Keratinocyte (primary cell): ENCODE results near the gene RCVRN. TPM values are rescaled to one million over a fixed set of nuclear protein-coding genes. Genes with fewer than 3 reads are reported as not detected.

Experiments used
- DNase-seq: peaks from one replicate; pipeline ENCODE4 v3.0.0-alpha.2; 2011; ENCODE audit warnings: low read depth, missing footprints, low spot score
- FAIRE-seq: peaks from 2 replicates; lab custom pipeline; 2011; peaks lifted over from hg19 to GRCh38; lab: Jason Lieb, UNC
- H2AFZ ChIP-seq: 2 replicates; pipeline ENCODE4 v1.6.0; 2012; ENCODE audit warnings: low read length, control low read depth, inconsistent platforms; ENCODE audit not compliant: control insufficient read depth
- H3K27ac ChIP-seq: 2 replicates; pipeline ENCODE4 v1.5.1; 2011; ENCODE audit warnings: low read length; ENCODE audit not compliant: control insufficient read depth, insufficient read depth
- H3K27me3 ChIP-seq: 3 replicates; pipeline ENCODE4 v1.6.0; 2011; ENCODE audit warnings: low read length; ENCODE audit not compliant: control insufficient read depth, insufficient read depth; ENCODE audit errors: extremely low read depth
- H3K36me3 ChIP-seq, 2 experiments: 2 replicates in 1 of 2; 3 replicates in 1 of 2; pipeline ENCODE4 v1.5.1; 2011; ENCODE audit warnings: low read length in 2 of 2, mild to moderate bottlenecking in 1 of 2; ENCODE audit not compliant: control insufficient read depth in 2 of 2, insufficient read depth in 2 of 2; ENCODE audit errors: extremely low read depth in 1 of 2
- H3K4me1 ChIP-seq: 3 replicates; pipeline ENCODE4 v1.5.1; 2011; ENCODE audit warnings: low read length; ENCODE audit not compliant: control insufficient read depth, insufficient read depth; ENCODE audit errors: extremely low read depth
- H3K4me2 ChIP-seq: 3 replicates; pipeline ENCODE4 v1.6.0; 2011; ENCODE audit warnings: low read depth, low read length; ENCODE audit not compliant: control insufficient read depth, insufficient read depth; ENCODE audit errors: extremely low read depth
- H3K4me3 ChIP-seq, 3 experiments: fragments of 200-600 bp in 1 of 3; sonication (generic) in 1 of 3; 2 replicates in 2 of 3; 3 replicates in 1 of 3; pipeline ENCODE4 v1.5.1; 2011 to 2016; ENCODE audit warnings: low read length in 3 of 3, mild to moderate bottlenecking in 3 of 3, control low read depth in 2 of 3, inconsistent platforms in 1 of 3, low read depth in 1 of 3, mixed read lengths in 1 of 3, mixed run types in 1 of 3, moderate library complexity in 1 of 3; ENCODE audit not compliant: control insufficient read depth in 2 of 3, insufficient read depth in 2 of 3; ENCODE audit errors: extremely low read depth in 1 of 3
- H3K79me2 ChIP-seq: 2 replicates; pipeline ENCODE4 v1.6.0; 2012; ENCODE audit warnings: low read length; ENCODE audit not compliant: control insufficient read depth, insufficient read depth
- H3K9ac ChIP-seq: 3 replicates; pipeline ENCODE4 v1.6.0; 2011; ENCODE audit warnings: low read length; ENCODE audit not compliant: control insufficient read depth, insufficient read depth; ENCODE audit errors: extremely low read depth
- H3K9me1 ChIP-seq: 3 replicates; pipeline ENCODE4 v1.6.0; 2011; ENCODE audit warnings: low read length; ENCODE audit not compliant: control insufficient read depth, insufficient read depth; ENCODE audit errors: extremely low read depth
- H3K9me3 ChIP-seq: 2 replicates; pipeline ENCODE4 v1.5.1; 2012; ENCODE audit warnings: low read depth, low read length; ENCODE audit not compliant: control insufficient read depth
- H4K20me1 ChIP-seq: 3 replicates; pipeline ENCODE4 v1.6.0; 2011; ENCODE audit warnings: low read length; ENCODE audit not compliant: control insufficient read depth, insufficient read depth; ENCODE audit errors: extremely low read depth
- EZH2 ChIP-seq: IDR thresholded peaks from one replicate; pipeline ENCODE4 v1.6.1; 2012; ENCODE audit warnings: inconsistent platforms, mild to moderate bottlenecking, low read length, moderate library complexity
- dilution Hi-C: fragments of 300-500 bp; cut with MboI; formaldehyde crosslinking; loops from one replicate; pipeline ENCODE4 v1.7.0; 2020; ENCODE audit warnings: low sequenced_read_pairs; ENCODE audit not compliant: extremely low pct_ligation_motif_present
- polyA plus RNA-seq, 5 experiments: library from polyadenylated mRNA; depleted of rRNA in 3 of 5; stranded (reverse) in 3 of 5; stranded (forward) in 1 of 5; unstranded in 1 of 5; fragments of >200 nt; gene quantifications; 1 replicate in 1 of 5; 2 replicates in 3 of 5; 3 replicates in 1 of 5; pipeline versions ENCODE4 v1.2.1 to v1.2.3, GENCODE V29; 2011 to 2012; ENCODE audit warnings: missing spikeins in 2 of 5, low read depth in 1 of 5, low replicate concordance in 1 of 5
- TF ChIP-seq, protein P1 (sequence below), 3 experiments: IDR thresholded peaks in 1 of 3; conservative IDR thresholded peaks in 1 of 3; optimal IDR thresholded peaks in 1 of 3; 2 replicates in 2 of 3; 3 replicates in 1 of 3; pipeline versions ENCODE3 to v1.5.1; 2011; ENCODE audit warnings: low read length in 3 of 3, mild to moderate bottlenecking in 3 of 3, moderate library complexity in 2 of 3, control low read depth in 1 of 3, inconsistent platforms in 1 of 3; ENCODE audit not compliant: insufficient read depth in 2 of 3; ENCODE audit errors: extremely low read depth in 1 of 3

The RCVRN gene
- polyA plus RNA-seq, 1 donor (not counting 4 experiments of a cell fraction or from before 2014, with no cell fraction given): not detected

- peaks cover 2% of the 10 kb centered on the region for H3K9me3 ChIP-seq
- no peaks in the 10 kb centered on the region for H3K79me2 ChIP-seq
- dilution Hi-C loops: no loop called here
- no peaks in the 10 kb centered on the region for H4K20me1 ChIP-seq
- H3K4me2 ChIP-seq: no peak overlapping the region
- H3K27ac ChIP-seq: no peak overlapping the region
- no peak overlapping the region for H2AFZ ChIP-seq
- H3K9me1 ChIP-seq: no peaks in the 10 kb centered on the region
- FAIRE-seq: no peak
- no peak overlapping the region for H3K4me3 ChIP-seq
- no peak overlapping the region for H3K9ac ChIP-seq
- no peaks in the 10 kb centered on the region for H3K4me1 ChIP-seq
- no peak for DNase-seq
- no peaks in the 10 kb centered on the region for H3K27me3 ChIP-seq
- TF ChIP-seq, protein P1, sequence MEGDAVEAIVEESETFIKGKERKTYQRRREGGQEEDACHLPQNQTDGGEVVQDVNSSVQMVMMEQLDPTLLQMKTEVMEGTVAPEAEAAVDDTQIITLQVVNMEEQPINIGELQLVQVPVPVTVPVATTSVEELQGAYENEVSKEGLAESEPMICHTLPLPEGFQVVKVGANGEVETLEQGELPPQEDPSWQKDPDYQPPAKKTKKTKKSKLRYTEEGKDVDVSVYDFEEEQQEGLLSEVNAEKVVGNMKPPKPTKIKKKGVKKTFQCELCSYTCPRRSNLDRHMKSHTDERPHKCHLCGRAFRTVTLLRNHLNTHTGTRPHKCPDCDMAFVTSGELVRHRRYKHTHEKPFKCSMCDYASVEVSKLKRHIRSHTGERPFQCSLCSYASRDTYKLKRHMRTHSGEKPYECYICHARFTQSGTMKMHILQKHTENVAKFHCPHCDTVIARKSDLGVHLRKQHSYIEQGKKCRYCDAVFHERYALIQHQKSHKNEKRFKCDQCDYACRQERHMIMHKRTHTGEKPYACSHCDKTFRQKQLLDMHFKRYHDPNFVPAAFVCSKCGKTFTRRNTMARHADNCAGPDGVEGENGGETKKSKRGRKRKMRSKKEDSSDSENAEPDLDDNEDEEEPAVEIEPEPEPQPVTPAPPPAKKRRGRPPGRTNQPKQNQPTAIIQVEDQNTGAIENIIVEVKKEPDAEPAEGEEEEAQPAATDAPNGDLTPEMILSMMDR (optimal IDR thresholded peaks at IDR 0.05 in 1 of 3, IDR thresholded peaks at IDR 0.05 in 1 of 3, conservative IDR thresholded peaks at IDR 0.05 in 1 of 3; ENCODE audit: extremely low read depth in 1 of 3, insufficient read depth in 2 of 3, low read length in 3 of 3): peak in 2 of 3 experiments; percentile 31 to 38
- TF ChIP-seq EZH2: no peak
- H3K36me3 ChIP-seq: no peaks in the 10 kb centered on the region
These were observed 831 bp upstream of the RCVRN start for GRCh38 chr17:9905902-9906301.

GRCh38 chr17:9904277-9905077 is 594 bp downstream of the RCVRN start:
- Histone ChIP-seq H3K4me2 (no peak overlapping the region), H3K36me3 (no peaks in the 10 kb centered on the region), H2AFZ (no peak overlapping the region), H3K27me3 (no peaks in the 10 kb centered on the region), H4K20me1 (no peaks in the 10 kb centered on the region), H3K9me3 (peaks cover 2% of the 10 kb centered on the region), H3K27ac (no peak overlapping the region), H3K4me1 (no peaks in the 10 kb centered on the region), H3K9ac (no peak overlapping the region), H3K9me1 (no peaks in the 10 kb centered on the region), H3K79me2 (no peaks in the 10 kb centered on the region), H3K4me3 (no peak overlapping the region)
- dilution Hi-C loops: no loop called here
- FAIRE-seq (no peak), DNase-seq (no peak)
- TF ChIP-seq, protein P1 (optimal IDR thresholded peaks at IDR 0.05 in 1 of 3, IDR thresholded peaks at IDR 0.05 in 1 of 3, conservative IDR thresholded peaks at IDR 0.05 in 1 of 3; ENCODE audit: extremely low read depth in 1 of 3, insufficient read depth in 2 of 3, low read length in 3 of 3): no peak
- TF ChIP-seq EZH2: no peak
